ENCODE measurements around the gene KDM4B. TPM values are rescaled to one million over a fixed set of nuclear protein-coding genes. Genes with fewer than 3 reads are reported as not detected.

The KDM4B gene
- total RNA-seq, 1 donor from 2014 or later, result 34.1 TPM

- DNase-seq, result no peak
- H3K27ac ChIP-seq (replicated peaks), result no peak overlapping the region
- H3K9me3 ChIP-seq (replicated peaks), result no peaks in the 10 kb centered on the region
- no peak overlapping the region for H3K4me3 ChIP-seq
- H3K4me1 ChIP-seq, result peaks cover 82% of the 10 kb centered on the region
- intact Hi-C loops (cut with micrococcal nuclease), result no loop called here
- no peaks in the 10 kb centered on the region for H3K27me3 ChIP-seq (ENCODE audit: low read depth)
- no peak for TF ChIP-seq CTCF (IDR thresholded peaks at IDR 0.05; ENCODE audit: borderline replicate concordance)
- H3K36me3 ChIP-seq, result peaks cover 4% of the 10 kb centered on the region
Observed at GRCh38 chr19:4980838-4981680, 12.1 kb downstream of the KDM4B start.

DNA sequence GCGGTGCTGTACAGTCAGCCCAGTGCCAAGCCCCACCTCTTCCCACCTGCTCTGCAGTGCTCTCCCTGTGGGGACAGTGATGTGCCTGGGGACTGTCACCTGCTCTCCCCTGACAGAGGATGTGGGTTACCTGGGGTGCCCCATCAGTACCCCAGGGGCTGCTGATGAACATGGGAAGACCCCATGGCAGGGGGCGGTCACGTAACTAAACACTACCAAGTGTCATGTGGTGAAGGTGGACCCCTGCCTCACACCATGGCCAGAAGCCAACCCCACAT is 12.7 kb downstream of the KDM4B start:
- intact Hi-C loops (cut with micrococcal nuclease), result no loop called here
- no peak for TF ChIP-seq CTCF (IDR thresholded peaks at IDR 0.05; ENCODE audit: borderline replicate concordance)
- no peaks in the 10 kb centered on the region for H3K9me3 ChIP-seq (replicated peaks)
- H3K27ac ChIP-seq (replicated peaks), result no peak overlapping the region
- peaks cover 4% of the 10 kb centered on the region for H3K36me3 ChIP-seq
- DNase-seq, result no peak
- H3K4me3 ChIP-seq, result no peak overlapping the region
- H3K27me3 ChIP-seq (ENCODE audit: low read depth), result no peaks in the 10 kb centered on the region
- peaks cover 82% of the 10 kb centered on the region for H3K4me1 ChIP-seq

- intact Hi-C loops (cut with micrococcal nuclease), result no loop called here
- Histone ChIP-seq H3K4me3 (no peak overlapping the region), H3K27me3 (ENCODE audit: low read depth) (no peaks in the 10 kb centered on the region), H3K9me3 (replicated peaks) (no peaks in the 10 kb centered on the region), H3K27ac (replicated peaks) (peak overlapping the region; percentile 40), H3K36me3 (peaks cover 4% of the 10 kb centered on the region), H3K4me1 (peaks cover 82% of the 10 kb centered on the region)
- no peak for DNase-seq
- no peak for TF ChIP-seq CTCF (IDR thresholded peaks at IDR 0.05; ENCODE audit: borderline replicate concordance)
Observed at GRCh38 chr19:4983346-4984105, 14.6 kb downstream of the KDM4B start.

- Histone ChIP-seq H3K9me3 (replicated peaks) (no peaks in the 10 kb centered on the region), H3K27ac (replicated peaks) (peak overlapping the region; percentile 40), H3K36me3 (peaks cover 4% of the 10 kb centered on the region), H3K4me3 (no peak overlapping the region), H3K27me3 (ENCODE audit: low read depth) (no peaks in the 10 kb centered on the region), H3K4me1 (peaks cover 82% of the 10 kb centered on the region)
- TF ChIP-seq CTCF (IDR thresholded peaks at IDR 0.05; ENCODE audit: borderline replicate concordance), result no peak
- DNase-seq, result no peak
- intact Hi-C loops (cut with micrococcal nuclease), result no loop called here
Observed at GRCh38 chr19:4984106-4984380, 15.1 kb downstream of the KDM4B start.

DNA sequence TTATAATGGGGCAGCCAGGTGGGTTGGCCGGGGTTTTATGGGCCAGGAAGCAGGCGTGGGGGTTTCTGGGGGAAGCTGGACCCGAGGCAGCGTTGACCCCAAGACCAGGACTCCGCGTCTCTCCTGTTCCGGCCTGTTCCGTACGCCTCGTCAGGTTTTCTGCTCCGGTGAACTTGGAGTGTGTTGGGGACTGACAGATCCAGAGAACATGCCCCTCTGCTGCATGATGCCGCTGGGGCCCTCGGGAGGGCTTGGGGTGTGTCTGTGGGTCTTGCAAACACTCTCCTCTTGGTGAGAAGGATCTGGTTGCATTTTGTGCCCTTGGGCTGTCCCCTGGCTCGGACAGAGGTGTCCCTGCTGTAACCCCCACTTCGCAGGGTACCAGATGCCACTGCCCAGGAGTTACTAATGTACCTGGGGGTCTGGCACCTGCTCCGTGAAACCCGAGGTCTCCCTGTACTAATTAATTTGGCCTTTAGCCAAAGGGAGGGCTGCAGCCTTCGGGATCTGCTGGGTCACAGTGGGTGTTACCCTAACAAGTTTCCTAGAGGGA is 15.6 kb downstream of the KDM4B start:
- H3K4me1 ChIP-seq, result peaks cover 82% of the 10 kb centered on the region

More for the DNA sequence above, 15.6 kb downstream of the KDM4B start:
- H3K4me3 ChIP-seq, result no peak overlapping the region
- TF ChIP-seq CTCF (IDR thresholded peaks at IDR 0.05; ENCODE audit: borderline replicate concordance), result no peak
- H3K27ac ChIP-seq (replicated peaks), result peak overlapping the region; percentile 40
- DNase-seq, result no peak
- no peaks in the 10 kb centered on the region for H3K9me3 ChIP-seq (replicated peaks)
- peaks cover 4% of the 10 kb centered on the region for H3K36me3 ChIP-seq
- intact Hi-C loops (cut with micrococcal nuclease), result no loop called here
- H3K27me3 ChIP-seq (ENCODE audit: low read depth), result no peaks in the 10 kb centered on the region

Measured in left ventricle myocardium inferior (tissue), 1 donor.